HTERT RPE-1 (cell line): ENCODE results near the gene POLRMT.

Experiments used
- in situ Hi-C: fragments of 300-500 bp; cut with MboI; formaldehyde crosslinking; loops from 4 replicates; pipeline ENCODE4 v1.14.3; 2020; ENCODE audit warnings: low sequenced_read_pairs

POLRMT gene

DNA sequence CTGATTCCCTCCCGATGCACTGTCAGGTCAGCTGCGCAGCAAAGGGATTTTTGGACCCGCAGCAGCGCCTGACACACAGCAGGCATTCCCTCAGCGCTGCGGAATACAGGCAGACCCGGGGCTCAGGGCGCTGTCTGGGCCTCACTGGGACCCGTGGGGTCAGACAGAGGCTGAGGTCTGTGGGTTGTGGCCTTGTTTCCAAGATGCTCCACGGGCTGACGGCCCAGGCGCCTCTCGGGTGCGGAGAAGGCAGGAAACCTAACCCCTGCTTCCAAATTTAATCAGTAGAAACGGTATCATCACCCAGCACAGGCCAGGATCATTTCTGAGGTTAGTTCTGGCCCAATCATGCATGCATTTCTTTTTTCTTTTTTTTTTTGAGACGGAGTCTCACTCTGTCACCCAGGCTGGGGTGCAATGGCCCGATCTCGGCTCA lies 30.4 kb upstream of the POLRMT start:
- in situ Hi-C loops: no loop called here

DNA sequence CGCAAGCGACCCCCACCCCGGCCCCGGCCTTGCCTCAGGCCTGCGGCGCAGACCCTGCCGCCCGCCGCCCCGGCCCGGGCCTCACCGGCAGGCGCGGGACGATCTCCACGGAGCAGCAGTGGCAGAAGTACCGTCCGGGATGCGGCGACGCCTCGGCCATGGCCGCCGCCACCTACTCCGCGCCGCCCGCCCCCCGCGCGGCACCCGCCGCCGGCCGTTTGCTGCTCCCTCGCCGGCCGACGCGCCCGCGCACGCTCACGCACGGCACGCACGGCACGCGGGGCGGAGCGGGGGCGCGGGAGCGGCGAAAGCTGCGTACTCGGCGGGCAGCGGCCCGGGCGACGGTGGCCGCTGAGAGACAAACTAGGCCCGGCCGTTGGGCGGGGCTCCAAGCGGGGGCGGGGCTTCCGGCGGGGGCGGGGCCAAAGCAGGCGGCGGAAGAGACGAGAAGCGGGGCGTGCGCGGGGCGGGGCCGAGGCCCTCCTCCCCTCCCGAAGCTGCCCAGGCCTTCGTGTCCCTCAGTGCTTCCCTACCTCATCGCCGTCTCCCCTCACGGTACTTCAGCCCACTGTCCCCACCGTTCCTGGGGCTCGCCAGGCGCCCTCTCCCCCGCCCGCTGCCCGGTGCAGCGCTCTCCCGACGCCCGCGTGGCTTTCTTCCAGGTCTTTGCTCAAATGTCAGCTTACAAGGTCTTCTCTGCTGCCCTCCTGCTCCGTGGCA lies 29.8 kb upstream of the POLRMT start, which contains the start of gene RNF126:
Gene RNF126, minus strand, starts transcription at position 253 of the 720 bp plus-strand sequence. Its CDS starts 93 bp downstream, at position 160.
- in situ Hi-C loops: no loop called here

DNA sequence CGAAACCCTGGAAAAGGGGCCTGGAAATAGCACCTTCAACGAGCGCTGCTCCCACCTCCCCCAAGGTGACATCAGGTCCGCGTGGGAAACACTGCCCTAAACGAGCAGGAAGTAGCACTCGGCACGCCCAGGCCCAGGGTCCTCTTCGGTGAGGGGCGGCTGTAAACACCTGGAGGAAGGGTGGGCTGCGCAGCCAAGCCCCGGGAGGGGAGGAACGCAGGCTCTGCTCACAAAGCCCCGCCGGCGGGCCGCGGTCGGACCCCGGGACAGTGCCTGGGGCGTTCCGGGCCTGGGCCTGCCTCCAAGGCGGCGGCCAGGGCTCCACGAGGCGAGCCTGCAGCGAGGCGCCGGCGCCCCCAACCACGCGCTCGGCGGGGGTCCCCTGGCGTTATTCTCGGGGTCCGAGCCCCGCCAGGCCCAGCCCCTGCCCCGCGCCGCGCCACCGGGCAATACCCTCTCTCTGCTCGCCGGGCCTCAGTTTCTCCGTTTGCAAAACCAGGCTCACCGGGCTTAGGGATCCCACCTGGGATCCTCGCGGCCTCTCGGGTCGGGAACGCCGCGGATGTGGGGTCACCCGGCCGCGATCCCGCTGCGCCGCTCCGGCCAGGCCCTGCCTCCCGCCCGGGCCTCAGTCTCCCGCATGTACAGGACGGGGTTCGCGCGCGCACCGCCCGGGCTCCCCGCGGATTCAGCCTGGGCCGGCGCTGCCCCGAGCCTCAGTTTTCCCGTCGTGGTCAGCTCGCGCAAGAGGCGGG lies 29.0 kb upstream of the POLRMT start:
- in situ Hi-C loops: no loop called here

DNA sequence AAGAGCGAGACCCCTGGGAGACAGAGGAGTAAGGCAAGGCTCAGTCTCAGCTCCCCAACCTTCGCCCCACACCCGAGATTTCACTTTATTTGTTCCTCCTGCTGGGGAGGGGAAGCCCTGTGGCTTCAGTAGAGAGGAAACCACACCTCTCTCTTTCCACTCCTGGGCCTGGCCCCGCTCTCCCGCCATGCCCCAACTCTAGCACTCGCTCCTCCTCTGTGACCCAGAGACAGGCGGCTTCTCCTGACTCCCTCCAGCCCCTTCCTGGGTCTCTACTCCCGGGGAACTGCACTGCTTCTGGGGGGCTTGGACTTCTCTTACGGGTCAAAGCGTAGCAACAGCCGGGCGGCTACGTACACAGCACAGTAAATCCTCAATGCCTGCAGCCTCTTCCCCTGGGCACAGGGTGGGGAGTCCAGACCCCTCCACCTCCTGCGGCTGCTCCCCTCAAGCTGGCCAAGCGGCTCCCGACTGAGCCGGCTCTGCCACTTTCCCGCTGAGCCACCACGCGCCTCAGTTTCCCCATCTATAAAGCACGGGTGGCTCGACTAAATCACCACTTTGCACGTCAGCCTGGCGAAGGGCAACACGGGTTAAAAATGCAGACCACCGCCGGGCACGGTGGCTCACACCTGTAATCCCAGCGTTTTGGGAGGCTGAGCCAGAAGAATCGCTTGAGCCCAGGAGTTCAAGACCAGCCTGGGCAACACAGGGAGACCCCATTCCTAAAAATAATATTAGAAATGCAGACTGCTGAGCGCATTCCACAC lies 28.3 kb upstream of the POLRMT start:
- in situ Hi-C loops: no loop called here

GRCh38 chr19:660793-661426 lies 27.6 kb upstream of the POLRMT start:
- in situ Hi-C loops: no loop called here

DNA sequence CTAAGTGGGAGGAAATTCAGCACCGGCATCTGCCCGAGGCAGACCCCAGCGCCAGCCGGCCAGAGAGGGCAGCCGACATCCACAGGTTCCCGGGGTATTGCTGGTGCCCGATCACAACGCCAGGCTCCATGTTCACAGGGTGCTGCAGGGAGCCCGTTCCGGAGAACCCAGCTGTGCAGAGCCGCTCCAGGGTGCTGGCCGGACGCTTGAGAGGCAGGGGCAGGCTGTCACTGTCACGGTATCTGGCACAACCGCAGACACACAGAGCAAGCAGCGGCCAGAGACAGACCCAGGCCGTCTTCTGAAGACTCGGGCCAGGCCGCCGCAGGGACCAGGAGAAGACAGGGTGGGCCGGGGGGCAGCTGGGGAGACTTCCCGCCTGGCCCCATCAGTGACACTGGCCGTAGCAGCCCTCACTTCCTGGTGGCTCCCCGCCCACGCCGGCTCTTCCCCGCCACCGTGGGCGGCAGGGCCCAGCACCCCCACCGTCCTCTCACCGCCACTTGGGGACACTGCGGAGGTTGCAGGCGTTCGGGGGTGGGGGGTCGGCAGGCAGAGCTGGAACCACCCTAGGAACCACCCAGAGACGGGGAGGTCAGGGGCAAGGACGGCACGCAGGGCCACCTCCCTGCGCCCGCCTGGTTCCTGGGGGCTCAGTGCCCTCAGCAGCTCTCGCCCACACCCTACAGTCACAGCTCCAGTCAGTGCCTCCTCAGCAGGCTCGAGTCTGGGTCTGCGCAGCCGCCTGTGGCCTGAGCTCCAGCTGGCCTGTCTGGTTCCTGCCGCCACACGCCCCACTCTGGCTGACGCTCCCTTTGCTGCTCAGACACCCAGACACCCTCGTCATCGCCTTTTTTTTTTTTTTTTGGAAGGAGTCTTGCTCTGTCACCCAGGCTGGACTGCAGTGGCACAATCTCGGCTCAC lies 25.8 kb upstream of the POLRMT start:
- in situ Hi-C loops: no loop called here

GRCh38 chr19:658059-658839 lies 24.9 kb upstream of the POLRMT start:
- in situ Hi-C loops: no loop called here

DNA sequence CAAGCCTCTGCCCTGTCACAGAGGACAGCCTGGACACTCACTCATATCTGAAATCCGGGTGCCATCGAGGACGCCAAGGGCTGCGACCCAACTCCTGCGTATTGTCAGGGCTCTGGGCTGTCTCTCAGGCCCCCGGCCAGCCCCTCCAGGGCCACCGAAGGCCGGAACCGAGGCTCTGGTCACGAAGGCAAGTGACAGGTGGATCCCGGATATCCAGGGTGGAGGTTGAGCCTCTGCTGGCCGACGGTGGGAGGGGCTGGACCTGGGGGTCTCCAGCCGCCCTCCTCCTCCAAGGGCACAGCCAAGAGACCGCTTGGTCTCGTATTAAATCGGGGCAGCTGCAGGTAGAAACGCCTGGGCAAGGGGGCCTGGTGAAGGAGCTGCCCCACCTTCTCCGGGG lies 24.3 kb upstream of the POLRMT start:
- in situ Hi-C loops: no loop called here

DNA sequence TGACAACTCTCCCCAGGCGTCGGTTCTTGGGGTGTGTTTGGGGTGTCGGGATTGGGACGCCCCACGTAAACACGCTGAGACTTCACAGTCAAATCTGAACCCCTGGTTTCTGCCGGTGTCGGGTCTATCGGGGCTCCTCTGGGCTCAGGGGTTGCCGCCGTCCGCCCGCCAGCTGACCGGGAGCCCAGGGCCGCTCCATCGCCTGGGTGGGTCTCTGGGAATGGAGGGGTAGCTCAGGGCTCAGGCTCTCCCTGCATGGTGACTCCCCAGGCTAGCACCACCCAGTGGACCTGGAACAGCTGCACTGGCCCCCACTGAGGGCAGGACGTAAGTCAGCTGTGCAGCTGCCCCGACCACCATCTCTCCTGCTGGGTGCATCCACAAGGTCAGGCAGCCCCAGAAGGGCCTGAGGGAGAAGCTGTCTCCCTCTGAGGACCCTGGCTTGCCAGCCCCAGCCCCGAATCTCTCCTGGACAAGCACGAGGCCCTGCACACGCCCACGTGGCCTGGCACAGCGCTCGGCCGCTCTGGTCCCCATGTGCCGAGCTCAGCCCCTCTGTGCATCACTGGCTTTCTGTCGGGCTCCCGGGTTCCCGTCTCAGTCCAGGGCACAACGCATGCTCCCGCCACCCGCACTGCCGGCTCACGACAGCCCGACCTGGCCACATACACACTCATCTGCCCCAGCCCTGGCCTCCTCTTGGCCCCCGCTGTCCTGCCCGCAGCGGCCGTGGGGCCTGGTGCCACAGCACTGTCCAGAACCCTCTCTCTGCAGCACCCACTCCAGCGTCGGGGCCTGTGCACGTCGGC lies 23.6 kb upstream of the POLRMT start:
- in situ Hi-C loops: no loop called here

GRCh38 chr19:655691-656090 lies 22.4 kb upstream of the POLRMT start:
- in situ Hi-C loops: no loop called here

- in situ Hi-C loops: no loop called here
These were observed 20.1 kb upstream of the POLRMT start for GRCh38 chr19:653425-653824.

- in situ Hi-C loops: no loop called here
These were observed 19.4 kb upstream of the POLRMT start for GRCh38 chr19:652467-653389.

DNA sequence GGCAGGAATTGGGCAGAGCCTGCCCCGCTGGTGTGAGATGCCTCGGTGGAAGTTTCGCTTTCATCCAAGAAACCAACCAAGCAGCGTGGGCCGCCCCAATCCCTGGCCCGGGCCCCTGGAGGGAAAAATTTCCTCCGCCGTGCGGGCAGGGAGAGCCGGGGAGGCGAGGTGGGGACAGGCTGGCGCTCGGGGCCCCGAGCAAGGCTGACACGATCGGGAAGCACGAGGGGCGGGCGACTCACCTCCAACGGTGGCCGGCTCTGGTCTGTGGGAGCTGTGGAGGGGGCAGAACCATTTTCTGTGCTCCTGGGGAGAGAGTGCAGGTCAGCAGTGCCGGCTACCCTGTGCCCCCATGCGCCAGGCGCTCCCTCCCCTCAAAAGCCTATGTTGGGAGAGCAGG lies 18.7 kb upstream of the POLRMT start:
- in situ Hi-C loops: no loop called here

DNA sequence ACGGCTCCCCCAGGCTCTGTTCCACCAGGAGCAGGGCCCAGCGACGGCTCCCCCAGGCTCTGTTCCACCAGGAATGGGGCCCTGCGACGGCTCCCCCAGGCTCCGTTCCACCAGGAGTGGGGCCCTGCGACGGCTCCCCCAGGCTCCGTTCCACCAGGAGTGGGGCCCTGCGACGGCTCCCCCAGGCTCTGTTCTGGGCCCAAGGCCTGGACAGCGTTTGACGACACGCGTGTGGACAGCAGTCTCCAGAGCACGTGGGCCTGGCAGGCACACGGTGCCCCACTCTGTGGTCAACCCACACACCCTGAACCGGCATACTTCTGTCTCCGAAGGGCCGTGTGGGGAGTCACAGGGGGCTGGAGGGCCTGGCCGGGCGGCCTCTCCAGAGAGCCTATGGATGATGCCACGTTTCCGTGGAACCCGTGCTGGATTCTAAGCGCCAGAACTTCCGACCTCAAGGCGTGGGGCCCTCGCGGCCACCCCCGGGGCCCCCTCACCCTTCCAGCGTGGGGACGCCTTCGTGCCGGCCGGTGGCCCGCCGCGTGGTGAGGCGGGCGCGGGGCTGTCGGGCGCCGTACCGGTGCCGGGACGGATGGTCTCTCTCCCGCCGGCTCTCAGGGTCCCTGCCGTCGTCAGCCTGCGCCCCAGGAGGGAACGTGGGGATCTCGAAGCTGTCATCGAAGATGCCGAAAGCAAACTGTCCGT lies 17.9 kb upstream of the POLRMT start:
- in situ Hi-C loops: no loop called here

- in situ Hi-C loops: no loop called here
These were observed 16.8 kb upstream of the POLRMT start for GRCh38 chr19:650121-650520.

- in situ Hi-C loops: no loop called here
These were observed 15.8 kb upstream of the POLRMT start for GRCh38 chr19:648904-649801.
